ENCODE data around the gene USP17L13.
"Not testable (repeated sequence)": the region's sequence is repeated elsewhere in the genome, so short reads cannot be mapped to it uniquely, and the experiment has no call there.

Gene USP17L13

GRCh38 chr4:9224596-9224995 lies at the start of gene USP17L13:
Gene USP17L13 (plus strand): TSS chr4:9224896. CDS start chr4:9224896, 0 bp downstream.
- DNase-seq, result not testable (repeated sequence)

GRCh38 chr4:9210357-9210756 lies 14.3 kb upstream of the USP17L13 start, which contains the start of gene USP17L10:
Gene USP17L10 (plus strand): TSS chr4:9210657. CDS start chr4:9210657, 0 bp downstream.
- DNase-seq, result not testable (repeated sequence)

GRCh38 chr4:9214701-9215100 lies 10.0 kb upstream of the USP17L13 start:
- DNase-seq, result not testable (repeated sequence)

- DNase-seq, result not testable (repeated sequence)
These were observed 9.6 kb upstream of the USP17L13 start, which contains the start of gene USP17L11 for GRCh38 chr4:9215105-9215504. Gene USP17L11 (plus strand): TSS chr4:9215405. CDS start chr4:9215405, 0 bp downstream.

- DNase-seq, result not testable (repeated sequence)
These were observed 4.8 kb upstream of the USP17L13 start, which contains the start of gene USP17L12 for GRCh38 chr4:9219852-9220251. Gene USP17L12 (plus strand): TSS chr4:9220152. CDS start chr4:9220152, 0 bp downstream.

- not testable (repeated sequence) for DNase-seq
These were observed 5.6 kb downstream of the USP17L13 start for GRCh38 chr4:9230249-9230648.

GRCh38 chr4:9234085-9234484 lies 9.4 kb downstream of the USP17L13 start, which contains the start of gene USP17L15:
Gene USP17L15 (plus strand): TSS chr4:9234385. CDS start chr4:9234385, 0 bp downstream.
- DNase-seq, result not testable (repeated sequence)

- not testable (repeated sequence) for DNase-seq
These were observed 13.8 kb downstream of the USP17L13 start for GRCh38 chr4:9238461-9238860.

- not testable (repeated sequence) for DNase-seq
These were observed 18.9 kb downstream of the USP17L13 start, which contains the start of gene USP17L17 for GRCh38 chr4:9243579-9243978. Gene USP17L17 (plus strand): TSS chr4:9243879. CDS start chr4:9243879, 0 bp downstream.

GRCh38 chr4:9247953-9248680 lies 23.4 kb downstream of the USP17L13 start, which contains the start of gene USP17L18:
Gene USP17L18 (plus strand): TSS chr4:9248630. CDS start chr4:9248630, 0 bp downstream.
- not testable (repeated sequence) for DNase-seq

GRCh38 chr4:9253078-9253477 lies 28.4 kb downstream of the USP17L13 start, which contains the start of gene USP17L19:
Gene USP17L19 (plus strand): TSS chr4:9253378. CDS start chr4:9253378, 0 bp downstream.
- DNase-seq, result not testable (repeated sequence)

- DNase-seq, result not testable (repeated sequence)
These were observed 33.1 kb downstream of the USP17L13 start, which contains the start of gene USP17L20 for GRCh38 chr4:9257824-9258223. Gene USP17L20 (plus strand): TSS chr4:9258124. CDS start chr4:9258124, 0 bp downstream.

GRCh38 chr4:9262572-9262971 lies 37.9 kb downstream of the USP17L13 start, which contains the start of gene USP17L21:
Gene USP17L21 (plus strand): TSS chr4:9262872. CDS start chr4:9262872, 0 bp downstream.
- DNase-seq, result not testable (repeated sequence)

- DNase-seq, result not testable (repeated sequence)
These were observed 42.6 kb downstream of the USP17L13 start, which contains the start of gene USP17L22 for GRCh38 chr4:9267319-9267718. Gene USP17L22 (plus strand): TSS chr4:9267619. CDS start chr4:9267619, 0 bp downstream.

- not testable (repeated sequence) for DNase-seq
These were observed 47.0 kb downstream of the USP17L13 start for GRCh38 chr4:9271719-9272118.

Data from CD4-positive, alpha-beta T cell treated with Interleukin-17A for 1 hour (primary cell).